NB4 (cell line): Measurements from ENCODE around the gene ABCC12.
A peak's percentile ranks its signal among the peaks of the same experiment; 100 is the strongest.

Source experiments
- DNase-seq: peaks from one replicate; pipeline ENCODE4 v3.0.0; 2010; ENCODE audit warnings: low read depth
- H3K4me3 ChIP-seq: one replicate; pipeline ENCODE4 v1.5.1; 2011; ENCODE audit warnings: mild to moderate bottlenecking, low read depth, low read length, moderate library complexity
- MYC ChIP-seq: IDR thresholded peaks from 2 replicates; pipeline ENCODE4 v1.6.1; 2011; ENCODE audit warnings: low read depth, low read length
- POLR2A ChIP-seq: IDR thresholded peaks from 2 replicates; pipeline ENCODE4 v1.6.1; 2011; ENCODE audit warnings: mild to moderate bottlenecking; ENCODE audit not compliant: insufficient read length; ENCODE audit errors: extremely low read depth
- TF ChIP-seq, protein P1 (sequence below): IDR thresholded peaks from 2 replicates; pipeline ENCODE4 v1.6.1; 2011; ENCODE audit warnings: low read depth, low read length
- TF ChIP-seq, protein P2 (sequence below): IDR thresholded peaks from one replicate; pipeline ENCODE4 v1.5.1; 2012; ENCODE audit warnings: low read depth, low read length

Gene ABCC12

DNA sequence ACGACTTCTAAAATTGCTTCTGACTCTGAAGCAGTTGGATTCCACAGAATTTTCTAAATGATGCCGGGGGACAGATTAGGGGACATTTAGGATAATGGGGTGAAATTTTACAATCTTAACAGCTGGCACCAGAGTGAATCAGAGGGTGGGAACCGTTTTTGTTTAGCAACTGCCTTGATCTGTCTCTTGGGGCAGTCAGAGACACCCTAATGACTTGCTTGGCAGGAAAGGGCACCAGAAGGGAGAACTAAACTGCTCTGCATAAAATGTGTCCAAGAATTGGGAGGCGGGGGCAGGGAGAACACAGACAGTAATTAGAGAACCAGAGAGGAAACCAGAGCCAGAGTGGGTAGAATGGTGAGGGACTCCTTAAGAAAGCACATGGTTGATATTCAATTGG lies 6.1 kb upstream of the ABCC12 start:
- TF ChIP-seq MYC, result no peak
- TF ChIP-seq, protein P1, sequence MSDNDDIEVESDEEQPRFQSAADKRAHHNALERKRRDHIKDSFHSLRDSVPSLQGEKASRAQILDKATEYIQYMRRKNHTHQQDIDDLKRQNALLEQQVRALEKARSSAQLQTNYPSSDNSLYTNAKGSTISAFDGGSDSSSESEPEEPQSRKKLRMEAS, result no peak
- TF ChIP-seq, protein P2, sequence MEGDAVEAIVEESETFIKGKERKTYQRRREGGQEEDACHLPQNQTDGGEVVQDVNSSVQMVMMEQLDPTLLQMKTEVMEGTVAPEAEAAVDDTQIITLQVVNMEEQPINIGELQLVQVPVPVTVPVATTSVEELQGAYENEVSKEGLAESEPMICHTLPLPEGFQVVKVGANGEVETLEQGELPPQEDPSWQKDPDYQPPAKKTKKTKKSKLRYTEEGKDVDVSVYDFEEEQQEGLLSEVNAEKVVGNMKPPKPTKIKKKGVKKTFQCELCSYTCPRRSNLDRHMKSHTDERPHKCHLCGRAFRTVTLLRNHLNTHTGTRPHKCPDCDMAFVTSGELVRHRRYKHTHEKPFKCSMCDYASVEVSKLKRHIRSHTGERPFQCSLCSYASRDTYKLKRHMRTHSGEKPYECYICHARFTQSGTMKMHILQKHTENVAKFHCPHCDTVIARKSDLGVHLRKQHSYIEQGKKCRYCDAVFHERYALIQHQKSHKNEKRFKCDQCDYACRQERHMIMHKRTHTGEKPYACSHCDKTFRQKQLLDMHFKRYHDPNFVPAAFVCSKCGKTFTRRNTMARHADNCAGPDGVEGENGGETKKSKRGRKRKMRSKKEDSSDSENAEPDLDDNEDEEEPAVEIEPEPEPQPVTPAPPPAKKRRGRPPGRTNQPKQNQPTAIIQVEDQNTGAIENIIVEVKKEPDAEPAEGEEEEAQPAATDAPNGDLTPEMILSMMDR, result no peak
- peak; percentile 25 for DNase-seq
- no peak overlapping the region for H3K4me3 ChIP-seq

DNA sequence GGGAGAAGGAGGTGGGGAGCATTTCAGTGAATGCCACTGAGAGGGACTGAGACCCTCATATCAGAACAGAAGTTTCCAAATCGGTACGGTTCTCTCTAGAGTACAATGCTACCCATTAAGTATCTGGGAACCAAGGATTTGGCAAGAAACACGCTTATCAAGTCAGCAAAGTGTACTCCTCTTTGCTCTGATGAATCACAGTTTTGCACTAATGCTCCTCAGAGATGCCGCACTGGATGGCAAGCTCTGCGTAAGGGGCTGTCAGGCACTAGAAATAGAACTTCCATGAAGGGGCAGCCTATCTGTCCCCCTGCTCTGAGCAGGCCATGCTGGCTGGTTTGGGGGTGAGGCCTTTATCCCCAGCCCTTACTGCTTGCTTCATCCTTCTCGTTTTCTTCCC lies 4.8 kb upstream of the ABCC12 start:
- no peak overlapping the region for H3K4me3 ChIP-seq
- no peak for DNase-seq
- no peak for TF ChIP-seq POLR2A
- TF ChIP-seq, protein P1, result no peak
- TF ChIP-seq MYC, result no peak
- TF ChIP-seq, protein P2, result no peak

DNA sequence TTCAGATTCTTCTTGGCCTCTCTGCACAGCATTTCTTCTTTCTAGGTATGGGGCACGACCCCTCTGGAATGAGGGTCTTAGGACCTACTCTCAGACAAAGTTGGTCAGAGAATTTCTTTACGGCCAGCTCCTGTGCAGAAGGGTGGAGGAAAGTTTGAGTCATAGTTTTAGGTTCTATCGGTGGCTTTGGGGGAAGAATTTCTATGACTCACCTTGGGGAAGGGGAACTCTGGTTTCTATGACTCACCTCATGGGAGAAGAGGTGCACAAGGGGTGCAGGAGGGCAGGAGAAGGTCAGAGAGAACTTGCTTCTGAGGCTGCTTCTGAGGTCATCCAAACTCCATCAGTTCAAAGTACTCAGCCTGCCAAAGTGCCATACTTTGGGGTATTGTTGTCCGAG lies 2.5 kb upstream of the ABCC12 start:
- DNase-seq, result peak; percentile 69
- TF ChIP-seq, protein P2, result no peak
- no peak for TF ChIP-seq MYC
- H3K4me3 ChIP-seq, result no peak overlapping the region

DNA sequence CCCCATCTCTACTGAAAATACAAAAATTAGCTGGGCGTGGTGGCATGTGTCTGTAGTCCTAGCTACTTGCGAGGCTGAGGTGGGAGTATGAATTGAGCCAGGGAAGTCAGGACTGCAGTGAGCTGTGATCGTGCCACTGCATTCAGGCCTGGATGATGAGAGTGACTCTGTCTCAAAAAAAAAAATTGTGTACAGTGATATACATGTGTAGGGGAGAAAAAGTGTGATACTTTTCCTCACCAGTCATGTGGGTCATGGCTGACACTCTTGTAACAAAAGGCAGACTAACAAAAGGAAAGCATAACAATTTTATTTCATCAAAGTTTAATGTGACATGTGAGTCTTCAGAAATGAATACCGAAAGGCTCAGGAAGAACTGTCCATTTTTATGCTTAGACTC lies 2.0 kb upstream of the ABCC12 start:
- no peak overlapping the region for H3K4me3 ChIP-seq
- TF ChIP-seq MYC (no peak), POLR2A (no peak)
- TF ChIP-seq, protein P2, result no peak
- TF ChIP-seq, protein P1, result no peak
- no peak for DNase-seq

DNA sequence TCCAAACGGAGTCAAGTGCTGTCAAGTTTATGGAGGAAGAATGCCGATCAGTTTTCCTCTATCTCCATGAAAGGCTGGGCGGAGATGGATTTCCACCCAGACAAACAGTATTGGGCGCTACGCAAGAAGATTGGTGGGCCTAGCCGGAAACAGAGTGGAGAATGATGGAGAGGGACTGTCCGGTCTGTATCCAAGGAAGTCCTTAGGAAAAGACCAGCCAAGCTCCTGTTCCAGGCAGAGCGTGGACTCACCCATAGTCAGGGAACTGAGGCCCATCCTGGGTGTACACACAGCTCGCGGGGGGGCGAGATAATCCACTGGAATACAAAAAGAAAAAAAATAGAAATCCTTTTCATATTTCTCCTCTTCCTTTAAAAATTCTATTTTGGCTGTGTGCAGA lies 1.5 kb upstream of the ABCC12 start:
- H3K4me3 ChIP-seq, result no peak overlapping the region
- DNase-seq, result no peak
- TF ChIP-seq POLR2A, result no peak
- TF ChIP-seq, protein P1, result no peak
- TF ChIP-seq MYC, result no peak
- TF ChIP-seq, protein P2, result no peak

DNA sequence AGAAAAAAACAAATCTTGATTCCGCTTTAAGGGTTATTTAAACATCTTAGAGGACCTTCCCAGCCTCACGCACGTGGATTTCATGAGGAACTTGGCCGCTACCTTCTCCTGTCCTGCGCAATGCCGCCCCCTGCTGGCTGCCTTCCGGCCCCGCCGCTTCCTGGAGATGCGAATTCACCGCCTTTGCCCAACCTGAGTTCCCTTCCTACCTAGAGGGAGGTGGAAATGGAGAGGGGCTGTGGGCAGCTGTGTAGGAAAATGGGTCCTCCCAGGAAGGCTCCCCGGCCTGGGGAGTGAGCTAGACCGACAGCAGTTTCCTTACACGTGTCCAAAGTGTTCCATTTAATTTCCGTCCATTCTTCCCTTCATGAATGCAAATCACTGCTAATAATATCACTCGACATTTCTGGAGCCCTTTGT lies 1.0 kb upstream of the ABCC12 start:
- TF ChIP-seq, protein P1, result peak; percentile 97
- TF ChIP-seq MYC (peak; percentile 92), POLR2A (no peak)
- TF ChIP-seq, protein P2, result peak; percentile 84
- H3K4me3 ChIP-seq, result no peak overlapping the region
- peak; percentile 84 for DNase-seq
